ENCODE data around the gene CEP70.
"Not testable (repeated sequence)": the region's sequence is repeated elsewhere in the genome, so short reads cannot be mapped to it uniquely, and the experiment has no call there.

The CEP70 gene

GRCh38 chr3:138615462-138615861 lies 21.4 kb upstream of the CEP70 start:
- no peak for DNase-seq (ENCODE audit: insufficient read length, low spot score)
- FAIRE-seq, result no peak

GRCh38 chr3:138609898-138610266 lies 15.8 kb upstream of the CEP70 start:
- DNase-seq (ENCODE audit: insufficient read length, low spot score) (no peak), FAIRE-seq (no peak)
- TF ChIP-seq SPI1 (IDR thresholded peaks at IDR 0.05; ENCODE audit: low read depth, low read length) (no peak), TAF1 (IDR thresholded peaks at IDR 0.05; ENCODE audit: low read depth, low read length) (no peak), POLR2A (IDR thresholded peaks at IDR 0.05; ENCODE audit: low read depth, low read length) (no peak), POU2F2 (IDR thresholded peaks at IDR 0.05; ENCODE audit: low read depth, low read length) (no peak)

More at GRCh38 chr3:138615462-138615861, 21.4 kb upstream of the CEP70 start:
- TF ChIP-seq PAX5 (IDR thresholded peaks at IDR 0.05; ENCODE audit: insufficient read depth, low read length, severe bottlenecking) (no peak), POLR2AphosphoS5 (IDR thresholded peaks at IDR 0.05; ENCODE audit: low read depth, low read length) (no peak), POLR2A (IDR thresholded peaks at IDR 0.05; ENCODE audit: low read depth, low read length) (no peak), TAF1 (IDR thresholded peaks at IDR 0.05; ENCODE audit: low read depth, low read length) (no peak), SPI1 (IDR thresholded peaks at IDR 0.05; ENCODE audit: low read depth, low read length) (no peak), POU2F2 (IDR thresholded peaks at IDR 0.05; ENCODE audit: low read depth, low read length) (no peak)

GRCh38 chr3:138608322-138609135 lies 14.5 kb upstream of the CEP70 start, which contains the start of gene FAIM:
TSS of gene FAIM (plus strand) at chr3:138608771. CDS start at chr3:138619727, 10,956 bp downstream.
- TF ChIP-seq SPI1 (IDR thresholded peaks at IDR 0.05; ENCODE audit: low read depth, low read length) (no peak), TAF1 (IDR thresholded peaks at IDR 0.05; ENCODE audit: low read depth, low read length) (no peak; the same call in 1 of the 2 replicates), POLR2AphosphoS5 (IDR thresholded peaks at IDR 0.05; ENCODE audit: low read depth, low read length) (0 out of 2 replicates have a peak, but pooled peaks have one; percentile 49), POLR2A (IDR thresholded peaks at IDR 0.05; ENCODE audit: low read depth, low read length) (peak; percentile 60; the same call in 1 of the 2 replicates), POU2F2 (IDR thresholded peaks at IDR 0.05; ENCODE audit: low read depth, low read length) (0 out of 2 replicates have a peak, but pooled peaks have one; percentile 19)
- DNase-seq (ENCODE audit: insufficient read length, low spot score) (peak; percentile 64), FAIRE-seq (peak; percentile 90)

- not testable (repeated sequence) for FAIRE-seq; DNase-seq (ENCODE audit: insufficient read length, low spot score)
These were observed 10.1 kb upstream of the CEP70 start for GRCh38 chr3:138604106-138604595.

GRCh38 chr3:138601661-138602060 lies 7.6 kb upstream of the CEP70 start:
- FAIRE-seq, result not testable (repeated sequence)

GRCh38 chr3:138600100-138600745 lies 6.2 kb upstream of the CEP70 start:
- no peak for DNase-seq (ENCODE audit: insufficient read length, low spot score)
- no peak for FAIRE-seq
- TF ChIP-seq SPI1 (IDR thresholded peaks at IDR 0.05; ENCODE audit: low read depth, low read length) (no peak), PAX5 (IDR thresholded peaks at IDR 0.05; ENCODE audit: insufficient read depth, low read length, severe bottlenecking) (no peak), POLR2AphosphoS5 (IDR thresholded peaks at IDR 0.05; ENCODE audit: low read depth, low read length) (no peak), TAF1 (IDR thresholded peaks at IDR 0.05; ENCODE audit: low read depth, low read length) (no peak), POU2F2 (IDR thresholded peaks at IDR 0.05; ENCODE audit: low read depth, low read length) (no peak), POLR2A (IDR thresholded peaks at IDR 0.05; ENCODE audit: low read depth, low read length) (no peak)

More at GRCh38 chr3:138601661-138602060, 7.6 kb upstream of the CEP70 start:
- not testable (repeated sequence) for DNase-seq (ENCODE audit: insufficient read length, low spot score)

- TF ChIP-seq POU2F2 (IDR thresholded peaks at IDR 0.05; ENCODE audit: low read depth, low read length) (no peak), POLR2A (IDR thresholded peaks at IDR 0.05; ENCODE audit: low read depth, low read length) (no peak), PAX5 (IDR thresholded peaks at IDR 0.05; ENCODE audit: insufficient read depth, low read length, severe bottlenecking) (no peak), POLR2AphosphoS5 (IDR thresholded peaks at IDR 0.05; ENCODE audit: low read depth, low read length) (no peak), TAF1 (IDR thresholded peaks at IDR 0.05; ENCODE audit: low read depth, low read length) (no peak), SPI1 (IDR thresholded peaks at IDR 0.05; ENCODE audit: low read depth, low read length) (no peak)
- FAIRE-seq (no peak), DNase-seq (ENCODE audit: insufficient read length, low spot score) (no peak)
These were observed 4.5 kb upstream of the CEP70 start for GRCh38 chr3:138598534-138598933.

GRCh38 chr3:138597186-138597976 lies 3.3 kb upstream of the CEP70 start:
- DNase-seq (ENCODE audit: insufficient read length, low spot score); FAIRE-seq: not testable (repeated sequence)

- FAIRE-seq (no peak), DNase-seq (ENCODE audit: insufficient read length, low spot score) (no peak)
- TF ChIP-seq PAX5 (IDR thresholded peaks at IDR 0.05; ENCODE audit: insufficient read depth, low read length, severe bottlenecking) (no peak), SPI1 (IDR thresholded peaks at IDR 0.05; ENCODE audit: low read depth, low read length) (no peak), POLR2A (IDR thresholded peaks at IDR 0.05; ENCODE audit: low read depth, low read length) (no peak), POU2F2 (IDR thresholded peaks at IDR 0.05; ENCODE audit: low read depth, low read length) (no peak)
These were observed 1.0 kb upstream of the CEP70 start for GRCh38 chr3:138594935-138595610.
